Activated T-cell treated with anti-CD3 and anti-CD28 coated beads, Interleukin-2, amount 50 U/mL, for 4 hours (primary cell): ENCODE measurements around the gene UQCC3. TPM values are rescaled to one million over a fixed set of nuclear protein-coding genes. Genes with fewer than 3 reads are reported as not detected.

Experiments
- ATAC-seq, 2 donors: fragments of 200-7000 bp; cut with Tn5 transposase; one replicate each; pipeline ENCODE4 v1.10.0; 2021
- DNase-seq: peaks from one replicate; pipeline ENCODE4 v3.0.0-alpha.2; 2020
- H3K27me3 Mint-ChIP-seq: one replicate; pipeline ENCODE4 v1.8.0; 2021; ENCODE audit warnings: low read depth, mixed read lengths
- H3K36me3 Mint-ChIP-seq: one replicate; pipeline ENCODE4 v1.8.0; 2022; ENCODE audit warnings: mixed read lengths; ENCODE audit not compliant: insufficient read depth
- H3K4me1 Mint-ChIP-seq: one replicate; pipeline ENCODE4 v1.8.0; 2021; ENCODE audit warnings: low read depth, mixed read lengths
- H3K4me3 Mint-ChIP-seq: one replicate; pipeline ENCODE4 v1.8.0; 2021; ENCODE audit warnings: mild to moderate bottlenecking, moderate library complexity, mixed read lengths
- H3K9me3 Mint-ChIP-seq: one replicate; pipeline ENCODE4 v1.8.0; 2021; ENCODE audit warnings: mixed read lengths
- total RNA-seq, 3 donors: library from RNA; stranded (reverse); gene quantifications; one replicate each; pipeline ENCODE4 v1.2.1, GENCODE V29; 2021

The UQCC3 gene
- total RNA-seq, 3 donors from 2014 or later: 9.4 to 14.6 (median 10.6) TPM

DNA sequence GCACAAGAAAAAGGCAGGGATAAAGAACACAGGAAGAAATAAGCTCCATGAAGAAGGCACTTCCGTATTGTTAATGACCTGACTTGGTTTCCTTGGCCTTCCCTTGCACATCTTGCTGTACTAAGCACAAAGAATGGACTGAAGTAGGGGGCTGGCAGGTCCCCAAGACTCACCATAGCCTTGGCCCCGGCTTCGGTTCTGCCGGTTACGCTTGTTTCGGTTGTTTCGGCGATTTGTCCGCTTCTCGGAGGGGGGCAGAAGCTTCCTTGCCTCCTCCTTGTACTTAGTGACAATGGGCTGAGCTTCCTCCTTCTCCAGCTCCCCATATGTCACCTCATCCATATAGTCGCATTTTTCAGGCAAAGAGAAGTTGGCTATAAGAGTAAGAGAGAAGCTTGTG lies 45.3 kb downstream of the UQCC3 start:
- peaks cover 39% of the 10 kb centered on the region for H3K4me1 Mint-ChIP-seq
- H3K36me3 Mint-ChIP-seq: peaks cover 61% of the 10 kb centered on the region

DNA sequence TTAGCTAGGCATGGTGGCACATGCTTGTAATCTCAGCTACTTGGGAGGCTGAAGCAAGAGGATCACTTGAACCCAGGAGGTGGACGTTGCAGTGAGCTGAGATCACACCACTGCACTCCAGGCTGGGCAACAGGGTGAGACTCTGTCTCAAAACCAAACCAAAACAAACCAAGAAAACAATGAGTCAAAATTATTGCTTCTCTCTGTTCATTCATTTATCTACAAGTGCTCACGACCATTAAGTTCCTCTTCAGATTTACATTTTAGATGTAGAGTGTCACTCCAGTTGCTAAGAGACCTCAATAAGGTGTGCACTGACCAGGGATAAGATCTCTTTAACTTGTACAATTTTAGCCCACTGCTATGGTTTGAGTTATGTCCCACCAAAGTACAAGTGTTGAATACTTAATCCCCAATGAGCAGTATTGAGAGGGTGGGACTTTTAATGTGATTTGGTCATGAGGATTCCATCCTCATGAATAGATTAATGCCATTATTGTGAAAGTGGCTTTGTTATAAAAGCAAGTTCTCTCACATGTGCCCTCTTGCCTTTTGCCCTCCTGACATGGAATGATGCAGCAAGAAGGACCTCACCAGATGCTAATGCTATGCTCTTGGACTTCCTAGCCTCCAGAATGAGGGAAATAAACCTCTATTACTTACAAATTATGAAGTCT lies 48.0 kb downstream of the UQCC3 start:
- H3K4me3 Mint-ChIP-seq: no peak overlapping the region

More for the DNA sequence above, 45.3 kb downstream of the UQCC3 start:
- DNase-seq (no peak), ATAC-seq (no peak)
- no peaks in the 10 kb centered on the region for H3K27me3 Mint-ChIP-seq
- no peaks in the 10 kb centered on the region for H3K9me3 Mint-ChIP-seq
- H3K4me3 Mint-ChIP-seq: no peak overlapping the region

DNA sequence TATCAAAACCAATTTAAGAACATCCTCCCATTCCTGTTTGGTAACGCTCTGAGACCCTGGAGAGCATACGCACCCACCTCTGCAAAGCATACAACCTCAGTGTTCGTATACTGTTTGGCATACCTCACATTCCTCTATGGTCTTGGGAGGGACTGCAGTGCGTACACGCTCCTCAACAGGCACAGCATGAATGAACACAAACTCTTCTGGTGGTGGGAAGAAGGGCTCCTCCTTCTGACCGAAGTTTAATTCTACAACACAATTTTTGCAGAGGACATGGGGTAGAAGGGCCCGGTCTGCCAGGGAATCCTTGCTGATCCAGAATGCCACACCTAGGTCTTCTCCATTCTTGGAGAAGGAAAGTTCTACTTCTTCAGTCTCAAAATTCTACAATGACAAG lies 50.5 kb downstream of the UQCC3 start:
- peaks cover 45% of the 10 kb centered on the region for H3K4me1 Mint-ChIP-seq
- H3K9me3 Mint-ChIP-seq: no peaks in the 10 kb centered on the region
- H3K4me3 Mint-ChIP-seq: no peak overlapping the region
- H3K27me3 Mint-ChIP-seq: no peaks in the 10 kb centered on the region
- H3K36me3 Mint-ChIP-seq: peaks cover 66% of the 10 kb centered on the region
- ATAC-seq: no peak
- DNase-seq: no peak

More for the DNA sequence above, 48.0 kb downstream of the UQCC3 start:
- no peaks in the 10 kb centered on the region for H3K27me3 Mint-ChIP-seq
- peaks cover 71% of the 10 kb centered on the region for H3K36me3 Mint-ChIP-seq
- peaks cover 40% of the 10 kb centered on the region for H3K4me1 Mint-ChIP-seq
- H3K9me3 Mint-ChIP-seq: no peaks in the 10 kb centered on the region
- ATAC-seq (peak in 1 of 2 donors; percentile 18), DNase-seq (no peak)

Other genes with a start within 250 kb of the UQCC3 start
- 10 to 100 TPM; 12.3 to 22.7 (median 13.3) TPM for gene AHNAK, start 124.9 kb upstream of the UQCC3 start, total RNA-seq
- 1,000 to 10,000 TPM; 1,775 to 1,880 (median 1,879) TPM for gene EEF1G, start 97.8 kb upstream of the UQCC3 start, total RNA-seq
- 10 to 100 TPM; 39.4 to 46.1 (median 41.6) TPM for gene TUT1, start 80.2 kb upstream of the UQCC3 start, total RNA-seq
- gene MTA2, start 69.8 kb upstream of the UQCC3 start, total RNA-seq: 100 to 1,000 TPM; 217 to 224 (median 220) TPM
- 100 to 1,000 TPM; 145 to 160 (median 155) TPM for gene EML3, start 58.9 kb upstream of the UQCC3 start, total RNA-seq
- 1 to 10 TPM; 5.8 to 6.6 (median 5.8) TPM for gene ROM1, start 58.4 kb upstream of the UQCC3 start, total RNA-seq
- 10 to 100 TPM; 58.2 to 66.2 (median 59.7) TPM for gene B3GAT3, start 49.7 kb upstream of the UQCC3 start, total RNA-seq
- gene GANAB, start 25.1 kb upstream of the UQCC3 start, total RNA-seq: 100 to 1,000 TPM; 173 to 204 (median 194) TPM
- gene INTS5, start 18.4 kb upstream of the UQCC3 start, total RNA-seq: 10 to 100 TPM; 43.5 to 50.0 (median 48.0) TPM
- gene C11orf98, start 6.5 kb upstream of the UQCC3 start, total RNA-seq: 100 to 1,000 TPM; 174 to 212 (median 206) TPM
- 10 to 100 TPM; 54.6 to 73.1 (median 73.0) TPM for gene CSKMT, start 6.4 kb upstream of the UQCC3 start, total RNA-seq
- gene LBHD1, start 594 bp downstream of the UQCC3 start, total RNA-seq: 10 to 100 TPM; 17.0 to 22.2 (median 19.2) TPM
- 100 to 1,000 TPM; 151 to 174 (median 157) TPM for gene UBXN1, start 7.4 kb downstream of the UQCC3 start, total RNA-seq
- gene LRRN4CL, start 17.9 kb downstream of the UQCC3 start, total RNA-seq: under 1 TPM; 0.21 to 0.33 (median 0.30) TPM
- gene BSCL2, start 35.8 kb downstream of the UQCC3 start, total RNA-seq: 10 to 100 TPM; 23.6 to 29.6 (median 26.9) TPM
- not detected for gene GNG3, start 36.0 kb downstream of the UQCC3 start, total RNA-seq
- 10 to 100 TPM; 45.3 to 49.4 (median 47.9) TPM for gene HNRNPUL2, start 55.8 kb downstream of the UQCC3 start, total RNA-seq
- gene TTC9C, start 56.8 kb downstream of the UQCC3 start, total RNA-seq: 10 to 100 TPM; 20.2 to 22.9 (median 20.9) TPM
- 1 to 10 TPM; 5.7 to 6.9 (median 6.5) TPM for gene ZBTB3, start 82.5 kb downstream of the UQCC3 start, total RNA-seq
- gene POLR2G, start 89.9 kb downstream of the UQCC3 start, total RNA-seq: 100 to 1,000 TPM; 143 to 145 (median 144) TPM
- gene TAF6L, start 99.7 kb downstream of the UQCC3 start, total RNA-seq: 10 to 100 TPM; 27.2 to 34.3 (median 29.1) TPM
- 10 to 100 TPM; 26.8 to 35.4 (median 31.6) TPM for gene TMEM179B, start 115.7 kb downstream of the UQCC3 start, total RNA-seq
- 10 to 100 TPM in 2 of 3 donors, 1 to 10 TPM in 1; 9.4 to 12.1 (median 11.6) TPM for gene TMEM223, start 120.3 kb downstream of the UQCC3 start, total RNA-seq
- 100 to 1,000 TPM; 138 to 180 (median 158) TPM for gene NXF1, start 133.8 kb downstream of the UQCC3 start, total RNA-seq
- gene STX5, start 160.4 kb downstream of the UQCC3 start, total RNA-seq: 10 to 100 TPM; 22.3 to 31.6 (median 28.4) TPM
- under 1 TPM; 0.63 to 0.92 (median 0.89) TPM for gene TEX54, start 161.2 kb downstream of the UQCC3 start, total RNA-seq
- gene WDR74, start 167.9 kb downstream of the UQCC3 start, total RNA-seq: 100 to 1,000 TPM; 228 to 254 (median 235) TPM
- gene SLC3A2, start 209.2 kb downstream of the UQCC3 start, total RNA-seq: 100 to 1,000 TPM; 580 to 683 (median 586) TPM
- gene CHRM1, start 249.7 kb downstream of the UQCC3 start, total RNA-seq: not detected